ENCODE results near the gene RAB42.
"Not testable (repeated sequence)": the region's sequence is repeated elsewhere in the genome, so short reads cannot be mapped to it uniquely, and the experiment has no call there.

Gene RAB42

DNA sequence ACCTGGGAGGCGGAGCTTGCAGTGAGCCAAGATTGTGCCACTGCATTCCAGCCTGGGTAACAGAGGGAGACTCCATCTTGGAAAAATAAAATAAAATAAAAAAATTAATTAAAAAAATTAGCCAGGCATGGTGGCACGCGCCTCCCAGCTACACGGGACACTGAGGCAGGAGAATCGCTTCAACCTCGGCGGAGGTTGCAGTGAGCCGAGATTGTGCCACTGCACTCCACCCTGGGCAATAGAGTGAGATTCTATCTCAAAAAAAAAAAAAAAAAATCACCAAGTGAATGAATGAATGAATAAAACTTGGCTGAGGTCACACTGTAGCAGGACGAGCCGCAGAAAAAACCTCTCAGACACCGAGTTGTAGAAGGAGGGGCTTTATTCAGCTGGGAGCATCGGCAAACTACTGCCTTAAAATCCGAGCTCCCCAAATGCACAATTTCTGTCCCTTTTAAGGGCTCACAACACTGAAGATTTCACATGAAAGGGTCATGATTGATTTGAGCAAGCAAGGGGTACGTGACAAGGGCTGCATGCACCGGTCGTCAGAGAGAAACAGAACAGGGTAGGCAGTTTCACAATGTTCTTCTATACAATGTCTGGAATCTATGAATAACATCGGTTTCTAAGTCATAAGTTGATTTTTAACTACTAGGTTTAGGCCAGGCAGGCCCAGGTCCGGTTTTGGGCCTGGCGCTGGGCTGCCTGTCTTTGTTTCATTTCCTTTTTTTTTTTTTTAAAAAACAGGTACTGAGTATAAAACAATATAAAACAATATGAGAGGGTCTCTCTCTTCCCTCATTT, 5.3 kb upstream of the RAB42 start:
- DNase-seq (ENCODE audit: low read depth, low spot score) = not testable (repeated sequence)

- no peak for DNase-seq (ENCODE audit: low read depth, low spot score)
Observed at GRCh38 chr1:28592321-28593071, 431 bp downstream of the RAB42 start.

DNA sequence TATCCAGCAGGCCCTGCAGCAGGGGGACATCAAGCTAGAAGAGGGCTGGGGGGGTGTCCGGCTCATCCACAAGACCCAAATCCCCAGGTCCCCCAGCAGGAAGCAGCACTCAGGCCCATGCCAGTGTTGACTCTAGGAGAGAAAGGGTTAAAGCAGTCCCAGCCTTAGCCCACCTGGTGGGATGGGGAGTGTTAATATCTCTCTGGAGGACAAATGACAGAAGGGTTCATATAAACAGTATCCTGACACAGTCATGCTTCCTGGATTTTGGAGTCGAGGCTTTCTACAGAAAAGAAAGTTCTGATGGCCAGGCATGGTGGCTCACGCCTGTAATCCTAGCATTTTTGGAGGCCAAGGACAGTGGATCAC, 1.9 kb downstream of the RAB42 start:
- DNase-seq (ENCODE audit: low read depth, low spot score) = not testable (repeated sequence)

DNA sequence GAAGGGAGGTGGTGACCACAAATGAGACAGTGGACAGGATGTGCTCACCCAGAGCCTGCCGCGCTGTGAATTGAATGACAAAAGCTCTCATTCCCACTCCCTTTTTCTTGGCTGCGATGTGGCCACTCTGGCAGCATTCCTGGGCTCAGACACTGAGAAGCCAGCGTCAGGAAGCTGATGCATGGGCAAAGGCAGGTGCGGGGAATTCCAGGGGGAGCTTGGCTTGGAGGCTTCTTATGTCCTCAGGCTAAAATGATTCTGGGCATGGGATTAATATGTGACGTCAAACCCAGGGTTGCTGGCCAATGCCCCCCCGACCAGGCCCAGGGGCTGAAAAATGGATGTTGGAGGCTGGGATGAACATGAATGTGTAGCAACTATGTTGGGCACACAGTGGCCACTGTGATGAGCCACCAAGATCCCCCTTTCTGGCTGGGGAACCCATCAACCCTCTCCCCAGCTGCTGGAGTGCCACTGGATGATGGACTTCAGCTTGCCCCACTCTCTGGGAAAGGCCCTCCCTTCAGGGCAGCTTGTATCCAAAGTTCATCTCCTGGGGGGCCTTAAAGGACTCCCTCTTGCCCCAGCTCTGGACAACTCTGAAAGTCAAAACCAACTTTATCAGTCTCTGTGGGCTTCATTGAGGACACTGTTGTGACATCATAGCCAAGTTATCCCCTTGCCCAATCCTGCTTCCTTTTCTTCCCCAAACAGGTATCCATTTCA, 2.8 kb downstream of the RAB42 start:
- DNase-seq (ENCODE audit: low read depth, low spot score) = not testable (repeated sequence)

- DNase-seq (ENCODE audit: low read depth, low spot score) = no peak
Observed at GRCh38 chr1:28595412-28596191, 3.5 kb downstream of the RAB42 start.

DNA sequence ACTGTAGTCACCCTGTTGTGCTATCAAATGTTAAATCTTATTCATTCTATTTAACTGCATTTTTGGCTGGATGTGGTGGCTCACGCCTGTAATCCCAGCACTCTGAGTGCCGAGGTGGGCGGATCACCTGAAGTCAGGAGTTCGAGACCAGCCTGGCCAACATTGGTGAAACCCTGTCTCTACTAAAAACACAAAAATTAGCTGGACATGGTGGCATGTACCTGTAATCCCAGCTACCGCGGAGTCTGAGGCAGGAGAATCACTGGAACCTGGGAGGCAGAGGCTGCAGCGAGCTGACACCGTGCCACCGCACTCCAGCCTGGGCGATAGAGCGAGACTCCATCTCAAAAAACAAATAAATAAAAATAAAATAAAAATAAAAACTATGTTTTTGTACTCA, 4.2 kb downstream of the RAB42 start:
- DNase-seq (ENCODE audit: low read depth, low spot score) = not testable (repeated sequence)

DNA sequence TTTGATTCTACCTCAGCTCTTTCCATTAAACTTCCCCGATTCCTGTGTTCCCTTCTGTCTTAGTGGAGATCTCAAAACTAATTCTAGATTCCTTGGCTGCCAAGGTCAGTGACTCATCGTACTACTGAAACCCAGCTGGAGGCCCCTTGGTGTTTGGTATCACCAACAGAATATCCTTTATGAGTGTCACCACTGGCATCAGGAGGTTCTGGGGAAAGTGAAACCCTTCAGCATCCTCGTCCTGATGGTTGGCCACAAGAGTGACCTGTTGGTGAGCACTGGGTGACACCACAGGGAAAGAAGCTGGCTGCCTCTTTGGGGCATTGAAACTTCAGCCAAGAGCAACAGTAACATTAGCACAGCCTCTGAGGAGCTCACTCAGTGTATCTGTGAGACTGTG, 9.6 kb downstream of the RAB42 start:
- no peak for DNase-seq (ENCODE audit: low read depth, low spot score)

DNA sequence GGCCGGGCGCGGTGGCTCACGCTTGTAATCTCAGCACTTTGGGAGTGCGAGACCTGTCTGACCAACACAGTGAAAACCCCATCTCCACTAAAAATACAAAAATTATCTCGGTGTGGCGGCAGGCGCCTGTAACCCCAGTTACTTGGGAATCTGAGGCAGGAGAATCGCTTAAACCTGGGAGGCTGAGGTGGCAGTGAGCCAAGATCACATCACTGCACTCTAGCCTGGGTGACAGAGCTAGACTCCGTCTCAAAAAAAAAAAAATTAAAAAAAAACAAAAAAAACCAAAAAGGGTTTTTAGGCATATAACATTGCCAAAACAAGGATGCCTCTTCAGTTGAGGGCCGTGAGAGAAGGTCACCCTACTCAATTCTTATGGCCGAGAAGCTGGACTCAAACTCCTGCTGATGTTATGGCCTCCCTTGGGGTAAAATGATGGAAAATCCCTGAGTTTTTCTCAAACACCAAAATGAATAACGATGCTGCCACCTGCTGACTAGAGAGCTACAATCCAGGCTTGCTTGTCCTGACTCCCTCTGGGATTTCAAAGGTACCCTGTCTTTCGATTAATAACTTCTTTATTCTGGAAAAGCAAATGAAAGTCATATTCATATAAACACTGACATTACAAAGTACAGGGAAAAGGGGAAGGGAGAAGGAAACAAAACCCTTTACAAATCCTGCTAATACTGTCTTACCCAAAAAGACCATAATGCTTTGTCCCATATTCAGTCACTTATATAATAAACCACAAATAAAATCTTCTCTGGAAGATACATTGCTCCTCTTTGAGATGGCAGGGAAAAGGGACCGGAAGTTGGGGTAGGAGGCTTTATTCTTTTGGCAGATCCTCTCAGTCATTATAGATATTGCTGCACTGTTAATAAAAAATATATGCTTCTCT, 10.7 kb downstream of the RAB42 start:
- no peak for DNase-seq (ENCODE audit: low read depth, low spot score)

- DNase-seq (ENCODE audit: low read depth, low spot score) = no peak
Observed at GRCh38 chr1:28604411-28604810, 12.3 kb downstream of the RAB42 start.

GRCh38 chr1:28604962-28605361, 12.9 kb downstream of the RAB42 start:
- no peak for DNase-seq (ENCODE audit: low read depth, low spot score)

DNA sequence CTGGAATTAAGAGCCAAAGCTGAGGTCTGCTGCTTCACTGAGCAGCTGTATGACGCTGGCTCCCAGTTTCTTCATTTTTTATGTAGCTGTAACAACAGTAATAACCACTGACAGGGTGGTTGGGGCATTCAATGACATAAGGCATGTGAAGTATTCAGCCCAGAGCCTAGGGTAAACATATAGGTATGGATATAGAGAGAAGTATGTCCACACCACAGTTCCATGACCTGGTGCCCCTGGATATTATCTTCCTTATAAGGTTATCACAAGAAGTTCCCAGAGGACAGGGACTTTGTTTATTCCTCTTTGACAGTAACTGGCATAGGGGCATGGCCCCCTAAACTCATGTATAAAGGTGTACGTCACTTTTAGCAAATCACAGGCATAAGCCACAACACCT, 14.7 kb downstream of the RAB42 start:
- no peak for DNase-seq (ENCODE audit: low read depth, low spot score)

GRCh38 chr1:28613175-28613574, 21.1 kb downstream of the RAB42 start:
- DNase-seq (ENCODE audit: low read depth, low spot score) = no peak

DNA sequence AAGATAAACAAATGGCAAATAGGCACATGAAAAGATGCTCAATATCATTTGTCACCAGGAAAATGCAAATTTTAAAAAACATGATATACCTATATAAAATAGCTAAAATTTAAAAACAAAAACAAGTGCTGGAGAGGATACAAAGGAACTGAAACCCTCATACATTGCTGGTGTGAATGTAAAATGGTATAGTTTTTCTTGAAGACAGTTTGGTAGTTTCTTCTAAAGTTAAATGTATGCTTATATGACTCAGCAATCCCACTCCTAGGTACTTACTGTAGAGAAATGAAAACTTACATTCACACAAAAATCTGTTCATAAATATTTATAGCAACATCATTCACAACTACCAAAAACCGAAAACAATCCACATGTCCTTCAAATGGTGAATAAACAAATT, 39.6 kb downstream of the RAB42 start:
- DNase-seq (ENCODE audit: low read depth, low spot score) = no peak

DNA sequence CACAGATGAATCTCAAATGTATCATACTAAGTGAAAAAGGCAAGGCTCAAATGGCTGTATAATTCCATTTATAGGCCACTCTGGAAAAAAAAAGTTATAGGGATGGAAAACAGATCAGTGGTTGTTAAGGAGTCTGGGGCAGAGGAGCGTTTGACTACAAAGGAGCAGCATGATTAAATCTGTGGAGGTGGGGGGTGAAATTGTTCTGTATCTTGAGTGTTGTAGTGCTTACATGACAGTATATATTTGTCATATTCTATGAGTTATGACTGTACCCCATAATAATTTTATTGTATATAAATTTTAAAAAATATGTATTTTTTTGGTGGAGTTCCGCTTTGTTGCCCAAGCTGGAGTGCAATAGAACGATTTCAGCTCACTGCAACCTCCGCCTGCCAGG, 40.5 kb downstream of the RAB42 start:
- DNase-seq (ENCODE audit: low read depth, low spot score) = no peak

- no peak for DNase-seq (ENCODE audit: low read depth, low spot score)
Observed at GRCh38 chr1:28640766-28641165, 48.7 kb downstream of the RAB42 start.

DNA sequence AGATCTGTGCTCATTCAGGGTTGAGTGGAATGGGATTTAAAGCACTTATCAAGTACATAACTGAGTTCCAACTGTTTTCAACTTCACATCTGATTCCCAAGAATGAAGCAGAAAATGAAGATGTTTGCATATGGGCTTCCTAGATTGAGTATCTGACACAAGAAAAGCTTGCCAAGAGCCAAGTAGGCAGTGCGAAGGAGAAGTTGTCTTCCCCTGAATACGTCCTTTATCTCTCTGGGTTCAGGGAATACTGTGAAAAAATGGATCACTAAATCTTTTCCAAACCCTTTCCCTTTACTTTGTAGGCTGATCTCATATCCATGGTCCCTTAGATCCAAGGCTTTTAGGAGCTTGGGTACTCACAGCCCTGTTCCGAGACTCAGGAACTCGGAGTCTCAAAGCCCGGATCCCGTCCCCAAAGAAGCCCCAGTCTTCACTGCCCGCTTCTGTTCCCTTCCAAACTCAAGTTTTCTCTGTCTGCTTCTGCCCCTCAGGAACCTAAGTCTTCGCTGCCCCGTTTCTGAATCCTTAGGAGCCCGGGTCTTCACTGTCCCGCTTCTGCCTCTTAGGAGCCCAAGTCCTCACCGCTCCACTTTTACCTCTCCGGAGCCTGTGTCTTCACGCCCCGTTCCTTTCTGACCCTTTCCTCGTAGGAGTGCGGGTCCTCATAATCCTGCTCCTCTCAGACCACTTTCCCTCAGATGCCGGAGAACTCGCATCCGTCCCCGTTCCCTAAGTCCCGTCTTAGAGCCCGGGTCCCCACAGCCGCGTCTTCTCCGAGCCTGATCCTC, 50.2 kb downstream of the RAB42 start:
- no peak for DNase-seq (ENCODE audit: low read depth, low spot score)

DNA sequence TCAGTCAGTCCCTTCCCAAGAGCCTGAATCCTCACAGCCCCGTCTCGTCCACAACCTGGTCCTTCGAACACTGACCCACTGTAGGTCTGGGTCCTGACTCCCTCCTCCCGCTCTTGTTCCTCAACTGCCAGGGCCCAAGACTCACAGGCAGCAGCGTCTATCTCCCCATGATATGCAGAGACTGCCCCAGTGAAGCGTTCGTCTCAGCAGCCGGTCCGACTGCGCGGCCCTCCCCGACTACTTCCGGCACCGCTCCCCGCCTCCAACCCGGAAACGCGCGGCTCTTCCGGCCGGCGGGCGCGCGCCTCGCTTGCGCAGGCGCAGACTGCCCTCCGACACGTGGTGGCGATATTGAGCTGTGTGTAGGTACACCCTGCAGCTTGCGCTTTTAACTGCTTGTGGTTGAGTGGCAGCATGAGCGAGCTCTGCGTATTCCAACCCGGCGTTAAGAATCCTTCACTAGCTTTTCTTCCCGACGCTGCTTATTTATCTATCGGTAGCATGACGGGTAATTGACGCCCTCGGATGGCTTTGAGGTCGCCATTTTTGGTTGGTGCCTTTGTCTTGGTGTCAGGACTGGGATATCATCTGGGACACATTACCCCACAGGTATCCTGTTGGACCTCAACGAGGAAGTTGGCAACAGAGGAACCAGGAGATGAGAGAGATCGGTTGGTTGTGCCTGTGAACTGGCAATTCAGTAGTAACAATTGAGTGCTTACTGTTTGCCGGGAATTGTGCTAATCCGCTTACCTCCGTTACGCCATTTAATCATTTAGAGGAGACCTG, 51.0 kb downstream of the RAB42 start, which contains the start of gene TAF12:
Gene TAF12, minus strand, starts transcription at position 221 of the 789 bp plus-strand sequence. CDS start 20,986 bp downstream, outside the sequence.
- DNase-seq (ENCODE audit: low read depth, low spot score) = peak; percentile 82

- DNase-seq (ENCODE audit: low read depth, low spot score) = no peak
Observed at GRCh38 chr1:28644494-28644893, 52.4 kb downstream of the RAB42 start.
